Natural killer cell treated with Interleukin-12 subunit alpha and Interleukin-12 subunit beta and Interleukin-15 and Interleukin-18, amount 100 ng/mL, for 72 hours (primary cell): ENCODE data around the gene SIAH3. TPM values are rescaled to one million over a fixed set of nuclear protein-coding genes. Genes with fewer than 3 reads are reported as not detected.

Source experiments
- ATAC-seq, 2 donors: fragments of 150-1000 bp; cut with Tn5 transposase in 1 of 2; sonication (Bioruptor Pico), chemical (Tn5 transposase) in 1 of 2; 2 replicates each; pipeline ENCODE4 v1.10.0; 2021
- DNase-seq: peaks from one replicate; pipeline ENCODE4 v3.0.0; 2022; ENCODE audit warnings: low spot score
- H3K27ac Mint-ChIP-seq, 2 donors: 1 replicate in 1 of 2; 2 replicates in 1 of 2; pipeline ENCODE4 v1.8.0; 2022; ENCODE audit warnings: mixed read lengths in 2 of 2, mild to moderate bottlenecking in 1 of 2, moderate library complexity in 1 of 2
- H3K27me3 Mint-ChIP-seq, 2 donors: 1 replicate in 1 of 2; 2 replicates in 1 of 2; pipeline ENCODE4 v1.8.0; 2022; ENCODE audit warnings: mixed read lengths in 2 of 2
- H3K36me3 Mint-ChIP-seq: one replicate; pipeline ENCODE4 v1.8.0; 2022; ENCODE audit warnings: mixed read lengths
- H3K4me1 Mint-ChIP-seq, 2 donors: 1 replicate in 1 of 2; 2 replicates in 1 of 2; pipeline ENCODE4 v1.8.0; 2022; ENCODE audit warnings: low read depth in 2 of 2, mixed read lengths in 2 of 2, mild to moderate bottlenecking in 1 of 2
- H3K4me3 Mint-ChIP-seq: one replicate; pipeline ENCODE4 v1.8.0; 2022; ENCODE audit warnings: mixed read lengths
- H3K9me3 Mint-ChIP-seq: 2 replicates; pipeline ENCODE4 v1.8.0; 2022; ENCODE audit warnings: mixed read lengths
- total RNA-seq, 2 donors: library from RNA; stranded (reverse); gene quantifications; one replicate each; pipeline ENCODE4 v1.2.3, GENCODE V29; 2022

The SIAH3 gene
- total RNA-seq, 2 donors from 2014 or later: not detected

DNA sequence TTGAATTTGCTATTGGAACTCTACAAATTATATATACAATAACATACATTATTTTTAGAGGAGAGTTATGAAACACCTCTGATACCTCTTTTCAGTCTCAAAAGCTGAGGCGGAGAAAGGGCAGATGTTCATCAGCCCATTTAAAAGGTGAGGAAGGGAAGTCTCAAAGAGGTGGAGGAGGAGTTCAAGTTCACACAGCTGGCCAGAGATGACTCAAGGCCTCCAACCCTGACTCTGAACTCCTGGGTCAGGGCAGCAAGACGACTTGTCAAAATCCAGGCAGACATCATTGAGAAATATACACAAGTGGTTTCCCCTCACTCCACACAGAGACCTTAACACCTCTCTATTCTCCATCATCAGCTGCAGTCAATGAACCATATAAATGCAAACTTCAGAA is 2.1 kb downstream of the SIAH3 start:
- Mint-ChIP-seq H3K4me3 (no peak overlapping the region), H3K27ac (no peak overlapping the region), H3K9me3 (no peaks in the 10 kb centered on the region), H3K27me3 (peaks cover 43 to 67% of the 10 kb centered on the region in 2 donors), H3K36me3 (no peaks in the 10 kb centered on the region), H3K4me1 (peaks cover 16 to 18% of the 10 kb centered on the region in 2 donors)
- no peak for ATAC-seq
- no peak for DNase-seq

DNA sequence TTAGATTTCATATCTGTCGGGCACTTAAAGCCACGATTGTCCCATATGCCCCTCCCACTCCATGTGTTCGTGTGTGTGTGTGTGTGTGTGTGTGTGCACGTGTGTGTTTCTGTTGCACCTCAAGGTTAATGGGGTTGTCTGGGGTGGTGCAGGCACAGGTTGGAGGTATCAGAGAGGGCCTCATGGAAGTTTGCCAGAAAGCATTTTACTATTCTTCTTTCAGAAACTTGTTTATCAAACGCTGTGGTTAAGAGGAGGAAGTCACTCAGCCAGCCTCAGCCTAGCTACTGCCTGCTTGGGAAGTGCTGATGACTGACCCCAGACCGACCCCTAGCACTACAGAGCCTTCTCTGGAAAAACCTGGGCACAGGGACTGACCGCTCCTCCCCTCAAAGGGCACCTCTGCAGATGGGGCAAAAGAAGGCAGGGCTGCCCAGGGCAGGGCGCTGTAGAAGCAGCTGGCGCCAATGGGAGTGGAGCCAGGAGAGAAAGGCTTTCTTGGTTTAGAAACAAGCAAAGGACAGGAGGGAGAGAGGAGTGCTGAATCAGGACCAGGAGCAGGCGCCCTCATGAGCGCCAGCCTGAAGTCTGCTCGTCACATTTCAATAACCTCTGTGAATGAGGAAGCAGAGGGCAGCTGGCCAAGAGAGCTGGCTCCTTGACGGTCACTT is 3.9 kb downstream of the SIAH3 start:
- ATAC-seq: peak; percentile 37 to 49
- H3K4me1 Mint-ChIP-seq: peaks cover 16 to 18% of the 10 kb centered on the region in 2 donors
- peaks cover 35 to 61% of the 10 kb centered on the region in 2 donors for H3K27me3 Mint-ChIP-seq
- H3K9me3 Mint-ChIP-seq: no peaks in the 10 kb centered on the region
- H3K4me3 Mint-ChIP-seq: peak overlapping the region; percentile 20
- H3K27ac Mint-ChIP-seq: no peak overlapping the region
- no peaks in the 10 kb centered on the region for H3K36me3 Mint-ChIP-seq
- no peak for DNase-seq

DNA sequence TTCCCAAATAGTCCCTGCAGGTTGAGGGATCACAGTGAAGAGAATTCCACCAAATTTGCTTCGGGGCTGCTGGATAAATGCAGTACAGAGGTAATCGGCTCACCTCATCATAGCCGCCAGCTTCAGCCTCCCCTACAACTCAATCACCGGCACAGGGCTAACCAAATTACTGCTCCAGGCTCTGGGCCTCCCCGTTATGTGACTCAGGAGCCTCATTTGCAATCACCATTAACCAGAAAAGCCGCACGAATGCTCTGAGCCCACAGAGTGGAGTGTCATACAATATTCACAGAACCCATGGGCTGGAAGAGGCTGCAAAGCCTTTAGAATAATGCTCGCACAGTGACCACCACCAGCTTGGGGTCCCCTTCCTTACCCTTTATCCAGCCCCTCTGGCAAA is 4.9 kb downstream of the SIAH3 start:
- H3K27ac Mint-ChIP-seq: no peak overlapping the region
- H3K36me3 Mint-ChIP-seq: no peaks in the 10 kb centered on the region
- H3K27me3 Mint-ChIP-seq: peaks cover 32 to 51% of the 10 kb centered on the region in 2 donors
- H3K4me3 Mint-ChIP-seq: no peak overlapping the region
- ATAC-seq (no peak), DNase-seq (no peak)
- H3K4me1 Mint-ChIP-seq: peaks cover 16 to 18% of the 10 kb centered on the region in 2 donors
- H3K9me3 Mint-ChIP-seq: no peaks in the 10 kb centered on the region

GRCh38 chr13:45838171-45838745 is 13.3 kb downstream of the SIAH3 start:
- no peaks in the 10 kb centered on the region for H3K36me3 Mint-ChIP-seq
- no peak overlapping the region for H3K27ac Mint-ChIP-seq
- no peak for ATAC-seq
- H3K4me3 Mint-ChIP-seq: no peak overlapping the region
- no peaks in the 10 kb centered on the region for H3K9me3 Mint-ChIP-seq
- no peaks in the 10 kb centered on the region for H3K4me1 Mint-ChIP-seq
- no peak for DNase-seq
- H3K27me3 Mint-ChIP-seq: peaks cover 11 to 13% of the 10 kb centered on the region in 2 donors

DNA sequence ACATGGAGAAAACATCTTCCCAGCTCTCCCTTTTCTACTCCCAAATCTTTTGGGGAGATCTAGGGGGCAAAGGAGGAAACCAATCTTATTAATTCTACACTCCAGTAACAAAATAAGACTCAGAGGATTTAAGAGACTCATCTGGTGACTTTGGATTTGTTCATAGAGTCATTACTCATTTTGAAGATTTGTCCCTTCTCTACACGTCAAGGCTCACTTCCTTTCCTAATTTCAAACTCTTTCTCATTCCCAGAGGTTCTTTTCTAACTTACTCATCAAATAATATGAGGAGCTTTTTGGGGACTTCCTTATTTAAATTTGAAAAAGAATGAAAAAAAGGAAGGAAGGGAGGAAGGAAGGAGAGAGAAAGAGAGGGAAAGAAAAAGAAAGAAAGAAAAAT is 14.4 kb downstream of the SIAH3 start:
- Mint-ChIP-seq H3K27me3 (peaks cover 10 to 15% of the 10 kb centered on the region in 2 donors), H3K9me3 (no peaks in the 10 kb centered on the region)
- no peak for ATAC-seq

DNA sequence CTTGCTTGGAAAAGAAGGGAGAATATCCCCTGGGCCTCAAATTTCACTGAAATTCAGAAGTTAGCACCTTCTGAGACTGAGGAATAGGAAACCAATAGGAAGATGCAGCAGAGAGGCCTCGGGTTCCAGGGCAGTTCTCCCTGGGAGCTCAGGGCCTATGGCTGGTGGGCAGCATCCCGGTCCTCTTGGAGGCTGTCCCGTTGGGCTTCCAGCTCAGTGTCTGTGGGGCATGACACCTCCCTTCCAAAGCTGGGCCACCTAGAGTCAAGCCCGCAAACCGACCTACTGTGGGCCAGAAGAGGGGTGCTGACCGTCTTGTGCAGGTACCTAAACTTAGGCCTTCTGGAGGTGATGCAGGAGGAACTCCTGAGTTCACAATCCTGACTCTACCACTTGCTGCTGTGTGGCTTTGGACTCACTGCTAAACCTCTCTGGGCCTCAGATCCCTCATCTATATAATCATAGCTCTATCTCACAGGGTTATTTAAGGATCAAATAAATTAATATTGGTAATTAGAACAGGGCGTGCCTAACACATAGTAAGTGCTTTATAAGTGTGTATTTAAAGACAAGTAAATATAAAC is 17.1 kb downstream of the SIAH3 start:
- Mint-ChIP-seq H3K36me3 (no peaks in the 10 kb centered on the region), H3K27me3 (peaks cover 19 to 27% of the 10 kb centered on the region in 2 donors), H3K4me3 (no peak overlapping the region), H3K27ac (no peak overlapping the region), H3K4me1 (no peaks in the 10 kb centered on the region), H3K9me3 (no peaks in the 10 kb centered on the region)
- ATAC-seq: no peak
- no peak for DNase-seq

More for the DNA sequence above, 14.4 kb downstream of the SIAH3 start:
- DNase-seq: no peak
- H3K27ac Mint-ChIP-seq: no peak overlapping the region
- no peak overlapping the region for H3K4me3 Mint-ChIP-seq
- H3K4me1 Mint-ChIP-seq: no peaks in the 10 kb centered on the region
- H3K36me3 Mint-ChIP-seq: no peaks in the 10 kb centered on the region

GRCh38 chr13:45833663-45834375 is 17.7 kb downstream of the SIAH3 start:
- H3K27me3 Mint-ChIP-seq: peaks cover 19 to 29% of the 10 kb centered on the region in 2 donors
- no peak for ATAC-seq
- no peaks in the 10 kb centered on the region for H3K4me1 Mint-ChIP-seq
- no peak overlapping the region for H3K4me3 Mint-ChIP-seq
- no peak for DNase-seq
- no peak overlapping the region for H3K27ac Mint-ChIP-seq
- H3K36me3 Mint-ChIP-seq: no peaks in the 10 kb centered on the region
- no peaks in the 10 kb centered on the region for H3K9me3 Mint-ChIP-seq

DNA sequence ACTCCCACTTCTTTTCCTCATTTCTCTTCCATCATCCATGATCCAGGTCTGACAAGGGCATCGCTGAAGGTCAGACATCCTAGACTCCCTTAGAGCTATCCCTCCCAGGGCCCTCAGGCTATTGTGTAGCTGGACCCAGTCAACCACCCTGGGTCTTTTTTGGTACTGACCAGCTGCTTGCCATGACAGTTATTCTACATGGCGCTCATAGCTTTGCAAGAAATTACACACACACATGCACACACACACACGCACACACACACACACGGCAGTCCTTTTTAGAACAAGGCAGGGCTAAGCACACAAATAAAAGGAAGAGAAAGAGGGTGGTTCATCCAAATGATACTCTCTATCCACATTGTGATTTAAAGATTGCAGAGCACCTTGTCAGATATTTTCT is 18.3 kb downstream of the SIAH3 start:
- Mint-ChIP-seq H3K4me1 (no peaks in the 10 kb centered on the region), H3K27ac (no peak overlapping the region), H3K36me3 (no peaks in the 10 kb centered on the region), H3K9me3 (no peaks in the 10 kb centered on the region), H3K4me3 (no peak overlapping the region), H3K27me3 (peaks cover 19 to 29% of the 10 kb centered on the region in 2 donors)
- DNase-seq: no peak
- ATAC-seq: no peak

GRCh38 chr13:45831851-45832250 is 19.7 kb downstream of the SIAH3 start:
- Mint-ChIP-seq H3K9me3 (no peaks in the 10 kb centered on the region), H3K36me3 (no peaks in the 10 kb centered on the region), H3K4me3 (no peak overlapping the region), H3K27me3 (peaks cover 19 to 28% of the 10 kb centered on the region in 2 donors), H3K4me1 (peaks cover 0 to 4% of the 10 kb centered on the region in 2 donors), H3K27ac (no peak overlapping the region)
- no peak for DNase-seq
- ATAC-seq: no peak

GRCh38 chr13:45830121-45830520 is 21.4 kb downstream of the SIAH3 start:
- no peak for DNase-seq
- no peaks in the 10 kb centered on the region for H3K36me3 Mint-ChIP-seq
- H3K4me3 Mint-ChIP-seq: no peak overlapping the region
- H3K9me3 Mint-ChIP-seq: no peaks in the 10 kb centered on the region
- H3K27ac Mint-ChIP-seq: no peak overlapping the region
- peaks cover 10 to 29% of the 10 kb centered on the region in 2 donors for H3K27me3 Mint-ChIP-seq
- H3K4me1 Mint-ChIP-seq: peaks cover 0 to 4% of the 10 kb centered on the region in 2 donors
- no peak for ATAC-seq

GRCh38 chr13:45828256-45828968 is 23.1 kb downstream of the SIAH3 start:
- no peak overlapping the region for H3K27ac Mint-ChIP-seq
- H3K27me3 Mint-ChIP-seq: peaks cover 10 to 28% of the 10 kb centered on the region in 2 donors
- ATAC-seq (no peak), DNase-seq (no peak)
- H3K36me3 Mint-ChIP-seq: no peaks in the 10 kb centered on the region
- peaks cover 0 to 4% of the 10 kb centered on the region in 2 donors for H3K4me1 Mint-ChIP-seq
- no peak overlapping the region for H3K4me3 Mint-ChIP-seq
- H3K9me3 Mint-ChIP-seq: no peaks in the 10 kb centered on the region

- no peak for DNase-seq
- H3K9me3 Mint-ChIP-seq: no peaks in the 10 kb centered on the region
These were observed 24.2 kb downstream of the SIAH3 start for GRCh38 chr13:45827318-45827717.

DNA sequence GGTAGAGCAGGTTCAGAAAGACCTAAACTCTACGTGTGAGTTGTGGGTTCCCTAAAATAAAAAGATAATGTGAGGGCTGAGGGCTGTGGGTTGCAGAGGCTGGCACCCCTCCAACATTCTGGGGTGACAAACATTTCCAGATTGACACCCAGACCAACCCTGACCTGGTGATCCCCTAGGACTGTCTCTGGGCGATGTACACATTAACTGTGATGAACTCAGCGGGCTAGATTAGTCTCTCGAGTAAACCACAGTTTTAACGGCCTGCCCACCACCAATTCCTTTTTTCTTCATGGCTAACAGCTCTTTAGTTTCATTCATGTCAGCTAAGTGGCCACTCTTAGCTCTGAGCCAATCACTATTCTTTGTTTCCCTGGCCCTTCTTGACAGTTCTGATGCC is 24.8 kb downstream of the SIAH3 start:
- Mint-ChIP-seq H3K4me1 (peaks cover 0 to 4% of the 10 kb centered on the region in 2 donors), H3K27ac (no peak overlapping the region), H3K27me3 (peaks cover 8 to 23% of the 10 kb centered on the region in 2 donors), H3K4me3 (no peak overlapping the region), H3K9me3 (no peaks in the 10 kb centered on the region), H3K36me3 (no peaks in the 10 kb centered on the region)
- ATAC-seq (peak in 1 of 2 donors; percentile 20), DNase-seq (no peak)

More at GRCh38 chr13:45827318-45827717, 24.2 kb downstream of the SIAH3 start:
- H3K36me3 Mint-ChIP-seq: no peaks in the 10 kb centered on the region
- ATAC-seq: no peak
- no peak overlapping the region for H3K4me3 Mint-ChIP-seq
- peaks cover 0 to 4% of the 10 kb centered on the region in 2 donors for H3K4me1 Mint-ChIP-seq
- H3K27ac Mint-ChIP-seq: no peak overlapping the region
- peaks cover 10 to 24% of the 10 kb centered on the region in 2 donors for H3K27me3 Mint-ChIP-seq
